ENCODE measurements around the gene NGEF.

Gene NGEF

DNA sequence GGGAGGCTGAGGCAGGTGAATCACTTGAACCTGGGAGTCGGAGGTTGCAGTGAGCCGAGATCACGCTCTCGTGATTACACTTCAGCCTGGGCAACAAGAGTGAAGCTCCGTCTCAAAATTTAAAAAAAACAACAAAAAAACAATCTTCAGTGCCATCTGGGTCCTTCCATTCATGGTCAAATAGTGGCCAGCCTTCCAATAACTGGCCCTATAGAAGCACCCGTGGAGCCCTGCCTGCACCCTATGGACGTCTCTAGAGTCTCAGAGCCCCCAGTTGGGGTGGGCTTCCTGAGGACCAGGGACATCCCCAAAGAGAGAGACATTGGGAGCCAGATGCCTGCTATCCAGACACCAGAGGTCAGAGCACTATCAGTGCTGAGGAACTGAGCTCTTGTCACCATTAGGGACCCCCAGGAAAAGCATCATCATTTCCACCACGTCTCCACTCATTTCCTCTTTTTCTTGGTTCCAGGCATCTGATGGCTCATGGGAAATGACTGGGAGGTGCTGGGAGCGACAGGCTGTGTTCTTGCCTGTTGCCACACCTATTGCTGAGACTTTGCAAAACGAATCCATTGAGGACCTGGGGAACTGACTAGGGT is 28.8 kb upstream of the NGEF start:
- no peak for DNase-seq

DNA sequence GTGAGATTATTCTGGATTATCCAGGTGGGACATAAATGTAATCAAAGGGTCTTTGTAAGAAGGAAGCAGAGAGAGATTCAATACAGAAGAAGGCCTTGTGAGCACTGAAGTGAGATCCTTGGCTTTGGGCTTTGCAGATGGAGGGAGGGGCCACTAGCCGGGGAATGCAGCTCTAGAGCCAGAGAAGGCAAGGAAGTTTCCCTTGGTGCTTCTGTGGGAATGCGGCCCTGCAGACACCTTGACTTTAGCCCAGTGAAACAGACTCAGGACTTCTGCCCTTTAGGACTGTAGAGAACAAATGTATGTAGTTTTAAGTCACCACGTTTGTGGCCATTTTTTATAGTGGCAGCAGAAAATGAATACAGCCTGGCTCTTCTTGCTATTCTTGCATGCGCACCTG is 27.5 kb upstream of the NGEF start:
- no peak for DNase-seq

DNA sequence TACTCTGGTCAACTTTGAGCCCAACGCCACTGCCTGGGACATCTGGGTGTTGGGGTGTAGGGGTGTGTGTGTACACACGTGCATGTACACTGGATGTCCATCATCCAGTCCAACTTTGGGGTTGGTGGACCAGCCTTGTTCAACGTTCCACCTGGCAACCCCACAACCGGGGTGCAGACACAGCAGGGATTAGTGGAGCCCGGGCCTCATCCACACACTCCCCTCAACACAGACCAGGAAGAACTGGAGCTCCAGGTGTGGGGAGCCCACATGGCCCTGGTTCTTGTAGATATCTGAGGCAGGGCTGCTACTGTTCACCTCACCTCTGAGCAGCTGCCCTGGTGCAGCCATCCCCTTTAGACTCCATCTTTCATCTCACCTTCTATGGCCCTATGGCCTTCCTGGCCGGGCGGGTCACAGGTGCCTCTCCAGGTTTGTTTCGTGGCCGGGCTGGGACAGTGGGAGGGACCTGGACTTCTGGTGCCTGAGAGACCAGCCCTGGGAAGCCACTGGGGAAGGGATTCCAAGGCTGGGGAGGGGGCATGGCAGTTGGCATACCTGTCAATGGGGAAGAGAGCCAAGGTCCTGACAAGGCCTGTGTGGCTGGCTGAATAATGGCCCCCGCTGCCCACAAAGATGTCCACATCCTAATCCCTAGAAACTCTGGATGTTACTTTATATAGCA is 26.9 kb upstream of the NGEF start:
- no peak for DNase-seq

DNA sequence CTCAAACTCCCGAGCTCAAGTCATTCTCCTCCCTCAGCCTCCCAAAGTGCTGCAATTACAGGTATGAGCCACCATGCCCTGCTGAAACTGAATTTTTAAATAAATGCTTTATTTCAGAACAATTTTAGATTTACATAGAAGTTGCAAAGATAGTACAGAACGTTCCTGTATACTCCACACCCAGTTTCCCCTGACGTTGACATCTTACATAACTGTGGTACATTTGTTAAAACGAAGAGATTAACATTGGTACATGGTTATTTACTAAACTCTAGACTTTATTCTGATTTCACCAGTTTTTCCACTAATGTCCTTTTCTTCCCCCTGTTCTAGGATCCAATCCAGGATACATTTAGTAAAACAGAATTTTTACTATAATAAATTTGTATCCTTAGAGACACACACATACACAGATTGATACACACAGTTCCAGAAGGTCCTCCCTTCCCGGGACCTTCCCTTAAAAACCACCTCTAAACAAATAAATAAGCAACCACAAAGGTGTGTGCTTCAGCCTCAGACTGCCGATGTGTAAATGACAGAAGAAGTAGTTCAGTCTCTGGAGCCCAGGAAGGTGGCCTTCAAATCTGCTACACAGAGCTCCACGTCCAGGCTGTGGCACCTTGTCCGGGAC is 26.3 kb upstream of the NGEF start:
- DNase-seq, result no peak

GRCh38 chr2:233037078-233037477 is 24.0 kb upstream of the NGEF start:
- no peak for DNase-seq

- no peak for DNase-seq
These were observed 23.2 kb upstream of the NGEF start for GRCh38 chr2:233036162-233036838.

DNA sequence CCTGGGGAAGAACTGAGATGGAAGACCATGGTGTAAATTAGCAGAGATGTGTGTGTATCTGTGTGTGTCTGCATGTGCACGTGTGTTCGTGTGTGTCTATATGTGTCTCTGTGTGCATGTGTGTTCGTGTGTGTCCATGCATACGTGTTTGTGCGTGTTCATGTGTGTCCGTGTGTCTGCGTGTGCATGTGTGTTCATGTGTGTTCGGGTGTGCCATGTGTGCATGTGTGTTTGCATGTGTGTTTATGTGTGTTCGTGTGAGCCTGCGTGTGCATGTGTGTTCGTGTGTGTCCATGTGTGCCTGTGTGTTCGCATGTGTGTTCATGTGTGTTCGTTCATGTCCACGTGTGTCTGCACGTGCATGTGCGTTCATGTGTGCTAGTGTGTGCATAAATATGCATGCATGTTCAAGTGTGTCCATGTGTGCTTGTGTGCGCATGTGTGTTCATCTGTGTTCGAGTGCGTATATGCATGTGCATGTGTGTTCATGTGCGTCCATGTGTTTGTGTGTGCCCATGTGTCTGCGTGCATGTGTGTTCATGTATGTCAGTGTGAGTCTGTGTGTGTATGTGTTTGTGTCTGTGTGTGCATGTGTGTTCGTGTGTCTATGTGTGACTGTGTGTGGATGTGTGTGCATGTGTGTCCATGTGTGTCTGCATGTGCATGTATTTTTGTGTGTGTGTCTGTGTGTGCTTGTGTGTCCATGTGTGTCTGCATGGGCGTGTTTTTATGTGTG is 22.5 kb upstream of the NGEF start:
- no peak for DNase-seq

DNA sequence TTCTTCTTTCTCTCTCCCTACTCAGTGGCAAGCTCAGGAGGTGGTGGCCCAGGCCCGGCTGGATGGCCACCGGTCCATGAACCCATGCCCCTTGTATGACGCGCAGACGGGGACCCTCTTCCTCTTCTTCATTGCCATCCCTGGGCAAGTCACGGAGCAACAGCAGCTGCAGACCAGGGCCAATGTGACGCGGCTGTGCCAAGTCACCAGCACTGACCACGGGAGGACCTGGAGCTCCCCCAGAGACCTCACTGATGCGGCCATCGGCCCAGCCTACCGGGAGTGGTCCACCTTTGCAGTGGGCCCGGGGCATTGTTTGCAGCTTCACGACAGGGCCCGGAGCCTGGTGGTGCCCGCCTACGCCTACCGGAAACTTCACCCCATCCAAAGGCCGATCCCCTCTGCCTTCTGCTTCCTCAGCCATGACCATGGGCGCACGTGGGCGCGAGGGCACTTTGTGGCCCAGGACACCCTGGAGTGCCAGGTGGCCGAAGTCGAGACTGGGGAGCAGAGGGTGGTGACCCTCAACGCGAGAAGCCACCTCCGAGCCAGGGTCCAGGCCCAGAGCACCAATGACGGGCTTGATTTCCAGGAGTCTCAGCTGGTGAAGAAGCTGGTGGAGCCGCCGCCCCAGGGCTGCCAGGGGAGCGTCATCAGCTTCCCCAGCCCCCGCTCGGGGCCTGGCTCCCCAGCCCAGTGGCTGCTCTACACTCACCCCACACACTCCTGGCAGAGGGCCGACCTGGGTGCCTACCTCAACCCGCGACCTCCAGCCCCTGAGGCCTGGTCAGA is 21.2 kb upstream of the NGEF start:
- no peak for DNase-seq

GRCh38 chr2:233033672-233034071 is 20.6 kb upstream of the NGEF start:
- DNase-seq, result no peak

DNA sequence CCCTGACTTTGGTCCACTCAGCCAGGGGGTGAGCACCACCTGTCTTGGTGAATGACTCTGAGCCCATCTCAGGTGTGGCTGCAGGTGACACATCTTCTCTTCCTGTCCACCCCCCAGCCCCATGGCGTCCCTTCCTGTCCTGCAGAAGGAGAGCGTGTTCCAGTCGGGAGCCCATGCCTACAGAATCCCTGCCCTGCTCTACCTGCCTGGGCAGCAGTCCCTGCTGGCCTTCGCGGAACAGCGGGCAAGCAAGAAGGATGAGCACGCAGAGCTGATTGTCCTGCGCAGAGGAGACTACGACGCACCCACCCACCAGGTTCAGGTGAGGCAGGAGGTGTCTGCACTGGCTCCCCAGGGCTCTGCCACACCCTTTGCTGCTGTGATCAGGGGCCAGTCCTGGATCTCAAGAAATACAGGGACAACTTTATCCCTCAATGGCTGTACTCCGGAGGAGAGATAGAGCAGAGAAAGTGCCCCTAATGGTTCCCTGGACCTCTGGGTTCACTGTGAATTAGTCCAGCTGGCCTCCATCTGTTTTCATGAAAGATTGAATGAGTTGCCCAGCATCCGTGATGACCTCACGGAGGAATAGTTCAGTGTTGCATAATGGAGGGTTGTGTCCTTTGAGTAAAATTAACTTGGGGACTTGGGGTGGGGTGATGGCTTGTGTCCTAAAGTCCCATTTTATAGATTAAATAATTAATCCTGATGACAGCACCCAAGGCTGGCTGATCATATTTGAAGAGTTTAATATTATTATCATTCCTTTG is 19.7 kb upstream of the NGEF start, which contains the start of gene NEU2:
Gene NEU2 (plus strand): TSS at position 122 of the 770 bp plus-strand sequence. CDS start 0 bp downstream, at position 122.
- DNase-seq, result no peak

- no peak for DNase-seq
These were observed 18.8 kb upstream of the NGEF start for GRCh38 chr2:233031556-233032500.

DNA sequence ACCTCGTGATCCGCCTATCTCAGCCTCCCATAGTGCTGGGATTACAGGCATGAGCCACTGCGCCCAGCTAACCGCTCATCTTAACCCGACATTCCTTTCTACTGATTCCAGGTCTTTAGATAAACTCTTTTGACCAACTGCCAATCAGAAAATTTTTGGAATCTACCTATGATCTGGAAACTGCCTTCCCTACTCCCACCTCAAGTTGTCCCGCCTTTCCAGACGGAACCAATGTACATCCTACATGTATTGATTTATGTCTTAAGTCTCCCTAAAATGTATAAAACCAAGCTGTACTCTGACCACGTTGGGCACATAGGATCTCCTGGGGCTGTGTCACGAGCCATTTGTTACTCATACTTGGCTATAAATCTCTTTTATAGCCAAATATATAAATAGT is 16.3 kb upstream of the NGEF start:
- no peak for DNase-seq

DNA sequence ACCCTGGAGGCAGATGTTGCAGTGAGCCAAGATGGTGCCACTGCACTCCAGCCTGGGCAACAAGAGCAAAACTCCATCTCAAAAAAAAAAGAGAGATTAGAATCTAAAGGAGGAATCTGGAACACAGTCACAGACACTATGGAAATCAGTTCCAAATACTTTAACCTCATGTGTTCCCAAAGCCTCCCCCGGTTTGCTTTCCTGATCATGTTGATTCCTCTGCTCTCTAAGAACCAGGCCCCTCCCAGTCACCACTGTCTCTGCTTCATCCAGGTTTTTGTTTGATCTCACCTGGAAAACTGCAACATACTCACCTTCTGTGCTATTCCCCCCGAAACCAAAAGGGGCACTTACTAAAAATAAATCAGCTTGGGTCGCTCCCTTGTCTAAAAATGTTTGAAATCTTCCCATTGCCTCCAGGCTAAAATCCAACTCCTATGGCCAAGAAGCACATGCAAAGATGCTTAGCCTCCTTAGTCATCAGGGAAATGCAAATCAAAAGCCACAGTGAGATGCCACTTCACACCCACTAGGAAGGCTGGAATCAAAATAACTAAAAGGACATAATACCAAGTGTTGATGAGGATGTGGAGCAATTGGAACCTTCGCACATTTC is 13.2 kb upstream of the NGEF start:
- no peak for DNase-seq

- no peak for DNase-seq
These were observed 12.7 kb upstream of the NGEF start for GRCh38 chr2:233025706-233026105.

DNA sequence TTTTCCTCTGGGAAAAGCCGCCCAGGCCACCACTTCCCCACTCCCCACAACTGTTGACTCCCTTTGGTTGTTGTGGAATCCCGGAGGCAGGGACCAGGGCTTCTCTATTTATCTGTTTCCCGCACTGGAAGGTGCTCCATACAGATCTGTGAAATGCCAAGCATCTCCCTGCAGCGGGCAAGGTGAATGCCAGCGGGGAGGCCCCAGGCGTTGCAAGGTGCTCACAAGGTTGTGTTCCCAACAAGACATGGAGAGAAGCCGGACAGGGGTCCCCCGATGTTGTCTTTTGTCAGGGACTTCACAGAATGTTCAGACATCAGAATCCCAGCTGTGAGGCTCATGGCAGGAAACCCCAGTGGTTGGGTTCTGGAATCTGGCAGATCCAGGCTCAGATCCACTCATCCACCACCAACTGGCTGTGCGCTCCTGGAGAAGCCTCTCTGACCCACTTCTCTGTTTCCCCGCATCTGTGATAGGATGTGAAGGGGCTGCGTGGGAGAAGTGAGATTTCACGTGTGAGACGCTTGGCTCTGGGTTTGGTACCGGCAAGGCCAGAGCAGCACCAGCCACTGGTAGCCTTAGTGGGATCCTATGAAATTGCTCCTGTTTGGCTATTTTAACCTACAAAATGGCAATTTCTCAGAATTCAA is 10.8 kb upstream of the NGEF start:
- DNase-seq, result no peak

GRCh38 chr2:233023007-233023760 is 10.1 kb upstream of the NGEF start:
- DNase-seq, result no peak

- DNase-seq, result no peak
These were observed 9.5 kb upstream of the NGEF start for GRCh38 chr2:233022561-233022960.

- DNase-seq, result no peak
These were observed 8.7 kb upstream of the NGEF start for GRCh38 chr2:233021771-233022170.
